GM21737 (cell line): Measurements from ENCODE around the gene S100A14.

Source experiments
- ATAC-seq: cut with Tn5 transposase; IDR thresholded peaks from one replicate; pipeline ENCODE4 v1.9.1; 2021; ENCODE audit warnings: mild to moderate bottlenecking, moderate library complexity; ENCODE audit not compliant: unreplicated experiment

Gene S100A14

DNA sequence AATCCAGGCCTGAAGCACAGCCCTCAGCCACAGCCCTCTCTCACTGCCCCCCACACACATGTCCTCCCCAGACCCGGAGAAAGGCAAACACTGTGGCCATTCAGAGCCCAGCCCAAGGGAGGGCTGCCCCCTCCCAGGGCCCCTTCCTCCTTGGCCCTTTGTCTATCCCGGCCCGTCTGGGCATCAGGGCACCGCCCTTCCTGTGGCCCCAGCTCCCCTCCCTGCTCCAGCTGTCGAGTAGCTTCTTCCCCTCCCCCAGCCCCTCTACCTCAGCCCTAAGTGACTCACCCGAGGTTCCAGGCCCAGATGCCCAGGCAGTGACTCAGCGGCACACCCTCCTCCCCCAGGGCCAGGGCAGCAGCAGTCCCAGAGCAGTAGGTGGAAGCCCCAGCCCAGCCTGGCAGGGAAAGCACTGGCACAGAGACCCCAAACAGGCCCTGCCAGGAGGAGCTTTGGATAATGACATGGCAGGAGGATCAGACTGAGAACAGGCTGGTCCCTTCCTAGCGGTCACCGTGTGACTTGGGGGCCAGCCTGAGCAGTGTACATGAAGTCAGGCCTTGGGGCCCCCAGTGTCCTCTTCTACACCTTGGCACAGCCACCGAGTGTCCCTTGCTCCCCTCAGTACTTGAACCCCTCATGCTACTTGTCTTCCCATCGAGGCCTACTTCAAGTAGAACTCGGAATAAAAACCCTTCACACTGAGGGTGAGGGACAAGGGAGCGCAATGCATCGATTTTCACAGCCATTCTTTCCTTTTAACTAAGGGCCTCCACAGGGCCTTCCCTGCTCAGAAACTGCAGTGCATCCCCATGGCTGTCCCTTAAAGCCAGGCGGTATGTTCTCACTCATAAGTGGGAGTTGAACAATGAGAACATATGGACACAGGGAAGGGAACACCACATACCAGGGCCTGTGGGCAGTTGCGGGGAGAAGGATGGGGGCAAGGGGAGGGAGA is 49.4 kb downstream of the S100A14 start:
- no peak for ATAC-seq

DNA sequence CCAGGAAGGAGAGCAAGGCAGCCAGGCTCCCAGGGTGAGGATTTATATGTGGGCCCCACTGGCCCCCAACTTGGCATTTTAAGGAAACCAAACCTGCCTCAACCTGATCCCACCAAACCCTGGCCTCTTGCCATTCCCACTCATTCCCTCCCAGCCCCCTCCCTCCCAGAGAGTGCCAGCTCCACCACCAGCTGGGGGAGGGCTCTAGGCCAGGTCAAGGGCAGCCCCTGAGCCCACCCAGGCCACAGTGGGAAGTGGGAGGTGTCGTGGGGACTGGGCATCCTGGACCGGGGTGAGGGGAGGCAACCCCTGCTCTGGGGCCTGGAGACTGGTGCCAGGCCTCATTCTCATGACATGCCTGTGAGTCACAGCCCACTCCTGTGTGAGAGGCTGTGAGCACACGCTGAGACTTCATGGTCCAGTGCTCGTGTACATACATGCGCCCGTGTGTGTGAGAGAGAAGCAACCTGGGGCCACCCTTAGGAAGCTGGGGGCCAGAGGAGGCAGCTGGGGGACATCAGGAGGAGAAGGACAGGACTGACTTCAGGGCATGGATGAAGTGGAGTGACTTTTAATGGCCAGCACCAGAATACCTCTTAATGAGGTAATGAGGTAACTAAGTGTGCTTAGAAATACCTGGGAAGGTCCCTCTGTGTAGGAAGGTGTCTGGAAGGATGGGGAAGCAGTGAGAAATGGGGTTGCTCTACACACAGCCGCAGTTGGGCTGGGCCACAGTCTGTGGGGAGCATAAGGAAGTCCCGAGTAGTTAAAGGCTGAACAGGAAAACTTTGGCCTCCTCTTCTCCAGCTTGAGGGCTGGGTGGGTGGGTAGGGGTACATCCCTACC is 50.4 kb downstream of the S100A14 start, which contains the start of gene S100A2:
S100A2 (minus strand) TSS at position 316 of the 846 bp plus-strand sequence. CDS start 1,967 bp downstream, outside the sequence.
- no peak for ATAC-seq
